ENCODE data around the gene RANBP17. TPM values are rescaled to one million over a fixed set of nuclear protein-coding genes. Genes with fewer than 3 reads are reported as not detected.

The RANBP17 gene
- total RNA-seq, 1 donor from 2014 or later = 0.96 TPM

GRCh38 chr5:171344936-171345608 is 483.3 kb downstream of the RANBP17 start:
- DNase-seq (ENCODE audit: low spot score in 2 of 2) = no peak
- Histone ChIP-seq H3K27ac (no peak overlapping the region), H3K4me1 (no peaks in the 10 kb centered on the region), H3K4me3 (no peak overlapping the region), H3K36me3 (no peaks in the 10 kb centered on the region), H3K27me3 (no peaks in the 10 kb centered on the region), H3K9me3 (no peaks in the 10 kb centered on the region)
- no peak for TF ChIP-seq CTCF (IDR thresholded peaks at IDR 0.05)
- intact Hi-C loops (cut with DNase I) = loop anchor here (10.0 kb wide), 1 partner anchor 600 kb away; no protein-coding TSS in a partner anchor

Other genes with a start within 250 kb of the RANBP17 start
- gene GABRP, start 78.3 kb upstream of the RANBP17 start, total RNA-seq = 0.43 TPM

Measured in ascending aorta (tissue), 2 donors.